GM21526 (cell line): ENCODE measurements around the gene NR3C2.

Experiments
- ATAC-seq: cut with Tn5 transposase; IDR thresholded peaks from one replicate; pipeline ENCODE4 v1.9.1; 2021; ENCODE audit warnings: moderate library complexity; ENCODE audit not compliant: unreplicated experiment, low FRiP score

Gene NR3C2

GRCh38 chr4:148373093-148373492, 69.1 kb downstream of the NR3C2 start:
- ATAC-seq: no peak

GRCh38 chr4:148369919-148370318, 72.3 kb downstream of the NR3C2 start:
- no peak for ATAC-seq

- no peak for ATAC-seq
Measured at GRCh38 chr4:148367756-148368155, 74.5 kb downstream of the NR3C2 start.

GRCh38 chr4:148366251-148366650, 76.0 kb downstream of the NR3C2 start:
- ATAC-seq: no peak

GRCh38 chr4:148364525-148364924, 77.7 kb downstream of the NR3C2 start:
- ATAC-seq: no peak

GRCh38 chr4:148359769-148360168, 82.4 kb downstream of the NR3C2 start:
- ATAC-seq: no peak

GRCh38 chr4:148355442-148356123, 86.6 kb downstream of the NR3C2 start:
- ATAC-seq: no peak

GRCh38 chr4:148354186-148354585, 88.0 kb downstream of the NR3C2 start:
- no peak for ATAC-seq

GRCh38 chr4:148353571-148353970, 88.6 kb downstream of the NR3C2 start:
- no peak for ATAC-seq

- ATAC-seq: no peak
Measured at GRCh38 chr4:148349153-148349552, 93.1 kb downstream of the NR3C2 start.

- no peak for ATAC-seq
Measured at GRCh38 chr4:148346657-148347056, 95.6 kb downstream of the NR3C2 start.

GRCh38 chr4:148345509-148345908, 96.7 kb downstream of the NR3C2 start:
- ATAC-seq: no peak

GRCh38 chr4:148344941-148345340, 97.3 kb downstream of the NR3C2 start:
- ATAC-seq: no peak

GRCh38 chr4:148344352-148344751, 97.9 kb downstream of the NR3C2 start:
- no peak for ATAC-seq

GRCh38 chr4:148341980-148342800, 100.0 kb downstream of the NR3C2 start:
- ATAC-seq: no peak

- no peak for ATAC-seq
Measured at GRCh38 chr4:148335133-148335532, 107.1 kb downstream of the NR3C2 start.

GRCh38 chr4:148333265-148333664, 108.9 kb downstream of the NR3C2 start:
- no peak for ATAC-seq

- ATAC-seq: no peak
Measured at GRCh38 chr4:148332486-148332885, 109.7 kb downstream of the NR3C2 start.

GRCh38 chr4:148330724-148331123, 111.5 kb downstream of the NR3C2 start:
- ATAC-seq: no peak

GRCh38 chr4:148330161-148330560, 112.1 kb downstream of the NR3C2 start:
- no peak for ATAC-seq

- ATAC-seq: no peak
Measured at GRCh38 chr4:148329751-148330150, 112.5 kb downstream of the NR3C2 start.

- ATAC-seq: no peak
Measured at GRCh38 chr4:148327683-148328082, 114.5 kb downstream of the NR3C2 start.
